Measurements from ENCODE around the gene PICK1. TPM values are rescaled to one million over a fixed set of nuclear protein-coding genes. Genes with fewer than 3 reads are reported as not detected.

Gene PICK1
- total RNA-seq, result 7.4 and 7.9 TPM in 2 replicates

DNA sequence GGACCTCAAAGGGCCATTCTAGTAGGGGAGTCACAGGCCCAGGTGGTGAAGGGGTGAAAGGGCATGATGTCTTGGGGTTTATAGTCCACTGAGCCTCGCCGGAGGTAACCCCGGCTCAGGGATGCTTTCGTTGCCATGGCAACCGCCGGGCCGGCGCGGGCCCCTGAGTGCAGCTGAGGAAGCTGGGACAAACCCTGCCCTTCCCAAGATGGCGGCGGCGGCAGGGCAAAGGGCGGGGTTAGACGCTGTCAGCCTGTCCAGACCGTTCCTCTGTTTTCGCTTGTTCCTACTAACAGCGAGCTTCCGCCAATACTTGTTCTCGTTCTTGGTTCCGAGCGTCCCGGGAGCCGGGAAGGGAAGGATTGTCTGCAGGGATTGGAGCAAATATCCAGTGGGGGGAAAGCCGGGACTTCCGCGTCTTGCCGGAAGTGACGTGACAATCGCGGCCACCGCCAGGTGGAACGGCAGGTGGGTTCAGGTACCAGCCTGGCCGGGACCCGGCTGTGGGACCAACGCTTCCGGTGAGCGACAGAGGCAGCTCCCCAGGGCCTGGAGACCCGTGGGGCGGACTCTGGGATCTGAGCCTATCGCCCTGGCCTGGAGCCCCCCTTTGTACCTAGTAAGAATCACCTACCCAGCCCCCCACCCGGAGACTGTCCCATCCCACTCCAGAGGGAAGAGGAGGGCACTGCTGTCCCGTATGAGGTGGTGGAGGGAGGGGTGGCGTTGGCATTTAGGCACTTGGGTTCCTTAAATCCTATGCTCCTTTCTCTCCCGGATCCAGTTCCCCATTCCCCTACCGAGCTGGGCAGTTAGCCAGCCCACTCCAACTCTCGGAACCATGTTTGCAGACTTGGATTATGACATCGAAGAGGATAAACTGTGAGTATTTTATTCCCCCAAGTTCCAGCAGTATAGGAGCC lies at the start of gene PICK1:
TSS of gene PICK1 (plus strand) at position 436 of the 923 bp plus-strand sequence. CDS start at position 842, 406 bp downstream.
- peak; percentile 84 for DNase-seq (ENCODE audit: low read depth in 2 of 2)

DNA sequence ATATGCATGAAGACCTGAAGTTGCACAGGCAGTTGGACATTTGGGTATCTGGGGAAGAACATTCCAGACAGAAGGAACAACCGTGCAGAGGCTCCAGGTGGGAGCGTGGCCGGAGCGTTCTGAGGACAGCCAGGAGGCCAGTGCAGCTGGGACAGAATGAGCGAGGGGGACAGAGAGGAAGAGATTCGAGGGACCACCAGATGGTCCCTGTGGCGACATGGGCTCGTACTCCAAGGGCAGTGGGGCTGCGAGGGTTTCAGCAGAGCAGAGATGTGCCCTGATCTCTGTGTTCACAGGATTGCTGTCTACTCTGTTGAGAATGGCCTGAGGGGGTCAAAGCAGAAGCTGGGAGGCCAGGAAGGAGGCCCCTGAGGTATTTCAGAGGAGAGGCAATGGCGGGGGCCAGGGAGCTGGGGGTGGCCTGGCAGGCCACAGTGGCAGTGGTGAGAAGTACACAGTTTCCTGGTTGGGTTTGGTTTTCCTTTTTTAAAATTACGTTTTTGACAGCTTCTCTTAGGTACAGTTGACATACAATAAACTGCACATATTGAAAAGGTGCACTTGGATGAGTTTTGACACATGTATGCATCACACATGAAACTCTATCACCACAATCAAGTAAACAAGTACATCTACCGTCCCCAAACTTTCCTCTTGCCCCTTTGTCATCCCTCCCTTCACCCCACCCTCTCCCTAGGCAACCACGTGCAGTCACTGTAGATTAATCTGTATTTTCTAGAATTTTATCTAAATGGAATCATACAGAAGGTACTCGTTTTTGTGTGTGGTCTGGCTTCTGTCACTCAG lies 48.0 kb upstream of the PICK1 start:
- DNase-seq (ENCODE audit: low read depth in 2 of 2), result no peak

DNA sequence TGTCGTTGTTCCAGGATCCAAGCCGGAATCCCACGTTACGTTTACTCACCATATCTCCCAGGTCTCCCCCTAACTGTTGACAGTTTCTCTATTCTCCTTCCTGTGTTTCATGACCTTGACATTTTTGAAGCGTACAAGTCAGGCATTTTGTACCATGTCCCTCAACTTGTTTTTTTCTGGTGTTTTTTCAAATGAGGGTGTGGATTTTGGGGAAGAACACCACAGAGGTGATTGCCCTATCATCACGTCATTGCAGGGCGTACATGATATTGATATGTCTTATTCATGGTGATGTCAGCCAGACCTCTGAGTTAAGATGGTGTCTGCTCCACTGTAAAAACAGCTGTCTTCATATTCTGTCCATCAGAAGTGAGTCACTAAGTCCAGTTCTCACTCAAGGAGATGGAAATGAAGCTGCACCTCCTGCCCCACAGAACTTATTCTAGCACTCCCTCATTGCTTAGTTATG lies 44.6 kb upstream of the PICK1 start:
- DNase-seq (ENCODE audit: low read depth in 2 of 2), result peak; percentile 72 to 81

DNA sequence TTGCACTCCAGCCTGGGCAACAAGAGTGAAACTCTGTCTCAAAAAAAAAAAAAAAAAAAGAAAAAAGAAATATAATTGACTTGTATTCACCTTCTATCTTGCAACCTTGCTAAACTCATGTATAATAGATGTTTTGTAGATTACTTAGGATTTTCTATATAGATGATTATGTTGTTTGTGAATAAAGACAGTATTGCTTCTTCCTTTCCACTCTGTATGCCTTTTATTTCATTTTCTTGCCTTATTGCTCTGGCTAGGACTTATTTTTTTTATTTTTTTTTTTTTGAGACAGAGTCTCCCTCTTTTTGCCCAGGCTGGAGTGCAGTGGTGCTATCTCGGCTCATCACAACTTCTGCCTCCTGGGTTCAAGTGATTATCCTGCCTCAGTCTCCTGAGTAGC lies 43.1 kb upstream of the PICK1 start:
- DNase-seq (ENCODE audit: low read depth in 2 of 2), result no peak

DNA sequence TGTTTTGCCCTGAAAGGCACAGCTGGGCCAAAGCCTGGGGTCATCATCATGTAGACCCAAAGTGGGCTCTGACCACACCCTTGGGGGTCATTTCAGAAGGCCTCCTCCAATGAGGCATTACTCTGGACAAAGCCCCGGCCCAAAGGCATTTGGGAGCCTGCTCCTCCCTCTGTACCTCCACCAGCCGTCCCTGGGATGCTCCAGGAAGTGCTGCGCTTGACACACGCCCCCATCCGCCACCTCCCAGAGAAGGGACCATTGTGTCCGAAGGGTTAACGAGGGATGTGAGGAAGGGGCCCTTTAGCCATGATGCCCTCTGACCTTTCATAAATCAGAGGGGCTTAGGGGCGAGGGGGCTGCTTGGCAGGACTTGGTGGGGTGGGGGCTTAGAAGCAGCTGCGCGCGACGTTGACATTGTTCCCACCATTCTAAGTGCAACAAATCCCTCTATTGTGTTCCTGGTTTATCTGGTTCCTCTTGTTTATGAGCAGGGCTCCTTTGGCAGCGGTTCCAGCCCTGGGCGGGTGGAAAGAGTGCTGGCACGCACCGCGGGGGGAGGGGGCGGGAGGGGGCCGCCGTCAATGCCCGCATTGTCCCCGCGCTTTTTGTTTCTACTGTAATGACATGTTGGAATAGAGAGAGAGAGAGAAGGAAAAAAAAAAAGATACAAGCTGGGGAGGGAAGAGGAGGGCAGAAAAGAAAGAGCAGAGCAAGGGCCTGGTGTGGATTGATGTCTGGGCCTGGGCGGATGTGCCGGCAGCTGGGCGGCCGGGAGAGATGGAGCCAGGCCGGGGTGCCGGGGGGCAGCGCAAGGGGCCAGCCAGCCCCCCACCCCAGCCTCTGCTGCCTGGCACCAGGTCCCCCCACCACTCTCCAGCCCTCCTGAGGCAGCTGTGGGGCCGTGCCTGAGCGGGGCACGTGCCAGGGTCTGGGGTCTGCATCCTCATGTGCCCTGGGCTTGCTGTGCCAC lies 40.7 kb upstream of the PICK1 start:
- DNase-seq (ENCODE audit: low read depth in 2 of 2), result peak; percentile 57 to 93

DNA sequence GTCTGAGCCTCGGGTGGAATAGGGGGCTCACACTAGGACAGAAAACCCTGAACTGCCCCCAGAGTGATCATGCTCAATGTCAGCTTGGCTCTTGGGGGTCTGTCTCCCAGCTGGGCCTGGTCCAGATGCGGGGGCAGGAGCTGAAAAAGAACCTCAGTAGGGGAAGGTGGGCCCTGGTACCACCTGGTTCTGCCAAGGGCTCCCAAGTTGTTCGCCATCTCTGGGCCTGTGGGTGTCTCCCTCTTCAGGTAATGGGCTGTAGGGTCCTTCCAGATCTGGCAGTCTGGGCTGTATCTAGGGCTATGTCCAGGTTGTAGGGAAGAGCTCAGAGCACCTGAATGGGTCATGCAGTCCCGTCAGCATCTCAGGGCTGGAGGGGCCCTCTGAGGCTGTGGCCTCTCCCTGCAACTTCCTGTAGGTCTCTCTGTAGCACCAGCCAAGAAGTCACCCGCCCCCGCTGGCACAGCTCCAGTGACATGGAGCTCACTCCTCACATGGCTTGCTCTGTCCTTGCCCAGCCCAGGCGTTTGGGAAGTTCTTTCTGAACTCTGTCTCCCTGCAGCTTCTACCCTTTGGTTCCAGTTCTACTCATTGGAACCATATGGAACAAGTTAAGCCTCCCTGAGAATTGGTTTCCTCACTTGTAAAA lies 39.8 kb upstream of the PICK1 start:
- peak; percentile 42 to 57 for DNase-seq (ENCODE audit: low read depth in 2 of 2)

DNA sequence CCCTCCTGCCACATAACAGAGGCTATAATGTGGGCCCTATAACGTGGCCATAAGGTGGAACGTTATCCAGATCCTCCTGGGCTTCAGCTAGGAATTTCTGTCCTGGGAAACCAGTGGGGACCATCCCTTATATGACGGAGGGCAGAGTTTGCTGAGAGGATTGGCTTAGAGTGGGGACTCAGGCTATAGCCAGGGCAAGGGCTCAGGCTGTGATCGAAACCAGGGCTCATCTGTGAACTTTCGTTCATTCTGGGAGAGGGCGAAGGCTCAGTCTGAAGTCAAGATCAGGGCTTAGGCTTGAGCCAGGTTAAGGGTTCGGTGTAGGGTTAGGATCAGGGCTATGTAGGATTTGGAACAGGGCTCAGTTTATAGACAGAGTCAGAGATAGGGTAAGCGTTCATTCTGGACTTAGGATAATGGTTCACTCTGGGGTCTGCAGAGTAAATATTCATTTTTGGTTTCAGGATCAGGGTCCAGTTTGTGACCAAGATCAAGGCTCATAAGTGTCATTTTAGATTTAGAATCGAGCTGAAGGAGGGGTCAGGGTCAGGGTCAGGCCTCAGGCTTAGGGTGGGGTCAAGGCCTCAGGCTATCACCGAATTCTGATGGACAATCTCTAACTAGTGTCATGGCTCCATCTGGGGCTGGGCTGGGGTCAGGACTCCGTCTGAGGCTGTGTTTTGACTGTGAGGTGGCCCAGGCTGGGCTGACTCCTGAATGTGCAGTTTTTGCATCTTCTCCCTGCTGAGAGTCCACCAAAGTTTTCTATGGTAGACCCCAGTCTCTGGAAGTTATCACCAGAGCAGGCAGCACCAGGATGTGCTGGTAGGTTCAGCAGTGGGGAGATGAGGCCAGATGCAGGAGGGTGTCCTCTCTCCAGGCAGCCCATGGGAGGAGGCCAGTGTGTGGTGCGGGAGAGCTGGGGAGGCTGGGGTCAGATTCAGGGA lies 39.0 kb upstream of the PICK1 start:
- no peak for DNase-seq (ENCODE audit: low read depth in 2 of 2)

DNA sequence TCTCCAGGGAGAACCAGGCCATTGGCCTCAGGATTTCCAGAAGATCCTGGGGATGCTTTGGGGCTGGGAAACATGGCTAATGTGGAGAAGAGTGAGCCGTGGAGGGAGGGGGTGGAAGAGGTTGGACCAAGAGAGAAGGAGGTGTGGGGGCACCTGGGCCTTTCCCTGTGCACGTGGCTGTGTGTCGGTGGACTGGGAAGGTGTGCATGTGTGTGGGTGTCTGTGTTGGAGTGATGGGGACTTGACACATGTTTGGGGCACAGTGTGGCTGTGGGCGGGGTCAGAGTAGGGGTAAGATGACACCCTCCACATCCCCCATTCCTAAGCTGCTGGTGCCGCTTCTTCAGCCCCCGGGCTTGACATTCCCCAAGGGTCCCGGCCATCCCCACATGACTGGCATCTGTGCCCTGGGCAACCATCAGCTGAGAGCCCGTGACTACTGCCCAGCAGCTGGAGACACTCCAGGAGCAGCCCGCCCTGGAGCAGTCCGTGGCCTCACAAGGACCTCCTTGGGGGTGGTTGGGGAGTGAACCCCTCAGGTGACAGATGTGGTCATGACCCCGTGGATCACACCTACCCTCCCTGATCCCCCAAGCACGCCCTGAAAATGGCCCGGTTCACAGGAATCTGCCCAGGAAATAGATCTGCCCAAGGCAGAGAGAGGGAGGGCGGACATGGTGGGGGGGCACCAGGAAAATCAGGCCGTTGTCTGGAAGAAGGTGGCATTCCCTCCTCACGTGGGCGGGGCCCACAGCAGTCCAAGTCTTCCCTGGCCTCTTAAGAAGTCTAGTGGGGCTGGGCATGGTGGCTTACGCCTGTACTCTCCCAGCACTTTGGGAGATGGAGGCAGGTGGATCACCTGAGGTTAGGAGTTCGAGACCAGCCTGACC lies 38.0 kb upstream of the PICK1 start:
- no peak for DNase-seq (ENCODE audit: low read depth in 2 of 2)

DNA sequence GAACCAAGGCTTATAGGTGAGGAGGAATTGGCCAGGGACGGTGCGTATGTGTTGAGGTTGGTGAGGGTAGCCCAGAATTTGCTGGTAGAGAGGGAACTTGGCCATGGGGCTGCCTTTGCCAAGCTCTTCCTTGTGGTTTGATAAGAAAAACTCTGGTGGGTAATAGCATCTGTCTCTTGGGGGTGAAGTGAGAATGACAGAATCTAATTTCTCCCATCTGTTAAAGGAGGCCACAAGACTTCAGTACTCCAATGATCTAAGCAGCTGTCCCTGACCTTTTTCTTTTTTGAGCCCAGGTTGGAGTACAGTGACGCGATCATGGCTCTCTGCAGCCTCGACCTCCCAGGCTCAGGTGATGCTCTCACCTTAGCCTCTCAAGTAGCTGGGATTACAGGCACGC lies 36.0 kb upstream of the PICK1 start:
- no peak for DNase-seq (ENCODE audit: low read depth in 2 of 2)

DNA sequence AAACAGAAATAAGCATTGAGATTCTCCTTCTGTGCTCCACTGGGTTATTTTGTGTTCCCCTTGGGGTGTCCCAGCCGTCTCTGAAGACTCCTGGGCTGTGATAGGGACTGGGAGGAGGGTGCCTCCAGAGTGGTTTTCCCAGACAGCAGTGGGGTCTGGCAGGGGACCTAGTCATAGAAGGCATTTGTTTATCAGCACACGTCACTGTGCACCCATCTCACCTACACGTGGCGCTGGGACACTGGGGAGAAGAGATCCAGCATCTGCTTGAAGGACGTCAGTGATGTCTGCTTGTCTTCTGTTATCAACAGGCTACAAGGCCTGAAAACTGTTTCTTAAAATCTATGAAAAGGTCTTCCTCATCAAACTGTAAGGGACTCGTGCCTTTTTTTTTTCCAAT lies 34.2 kb upstream of the PICK1 start:
- no peak for DNase-seq (ENCODE audit: low read depth in 2 of 2)

DNA sequence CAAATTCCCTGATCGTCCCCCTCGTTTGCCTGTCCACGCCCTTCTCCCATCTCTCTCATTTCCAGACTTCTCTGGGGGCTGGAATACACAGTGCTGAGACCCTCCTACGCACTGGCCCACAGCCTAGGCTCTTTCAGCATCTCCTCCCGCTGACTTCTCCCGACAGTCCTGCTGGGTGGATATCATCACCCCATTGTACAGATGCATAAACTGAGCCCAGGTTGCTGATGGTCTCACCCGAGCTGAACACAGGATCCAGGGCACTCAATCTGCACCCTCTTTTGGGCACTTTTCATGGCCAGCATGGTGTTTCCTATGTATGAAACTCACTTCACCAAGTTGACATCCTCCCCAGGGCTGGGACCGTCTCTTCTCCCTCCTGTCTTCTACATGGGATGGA lies 31.7 kb upstream of the PICK1 start:
- DNase-seq (ENCODE audit: low read depth in 2 of 2), result no peak

DNA sequence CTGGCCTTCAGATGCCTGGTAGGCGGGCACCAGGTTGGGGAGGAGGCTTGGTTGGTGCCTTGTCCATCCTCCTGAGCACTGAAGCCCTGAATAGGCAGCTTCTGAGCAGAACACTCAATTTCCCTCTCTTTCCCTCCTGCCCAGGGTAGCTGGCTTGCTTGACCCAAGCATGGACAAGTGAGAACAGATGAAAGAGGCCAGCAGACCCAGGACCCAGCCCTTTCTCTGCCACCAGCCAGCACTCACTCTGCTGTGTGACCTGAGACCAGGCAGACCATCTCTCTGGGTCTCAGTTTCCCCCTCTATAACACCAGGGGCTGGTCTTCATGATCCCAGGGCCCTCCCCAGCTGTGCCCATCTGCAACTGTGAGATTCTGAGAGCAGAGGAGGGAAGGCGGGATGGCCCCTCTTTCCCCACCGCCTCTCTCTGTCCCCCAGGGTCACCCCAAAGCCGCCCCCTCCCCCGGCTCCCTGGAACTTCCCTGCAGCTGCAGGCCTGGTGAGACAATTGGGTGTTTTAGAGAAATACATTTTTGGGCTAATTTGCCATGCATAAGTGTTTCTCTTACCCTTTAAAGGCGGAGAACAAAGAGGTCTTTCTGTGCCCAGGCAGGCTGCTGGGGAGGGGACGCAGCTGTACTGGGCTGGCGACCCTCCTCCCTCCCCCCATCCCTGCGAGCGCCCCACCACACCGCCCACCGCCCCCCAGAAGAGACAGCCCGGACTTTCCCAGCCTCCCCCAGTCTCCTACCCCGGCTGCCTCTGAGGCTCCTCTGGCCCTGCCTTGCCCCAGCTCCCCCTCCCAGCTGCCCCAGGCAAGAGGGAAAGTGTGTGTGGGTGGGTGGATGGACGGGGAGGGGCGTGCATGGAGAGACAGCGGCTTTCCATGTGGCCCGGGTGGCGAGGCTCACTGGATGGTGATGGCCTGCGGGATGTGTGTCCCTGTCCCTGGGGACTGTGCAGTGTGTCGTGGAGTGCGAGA lies 30.8 kb upstream of the PICK1 start:
- DNase-seq (ENCODE audit: low read depth in 2 of 2), result no peak

DNA sequence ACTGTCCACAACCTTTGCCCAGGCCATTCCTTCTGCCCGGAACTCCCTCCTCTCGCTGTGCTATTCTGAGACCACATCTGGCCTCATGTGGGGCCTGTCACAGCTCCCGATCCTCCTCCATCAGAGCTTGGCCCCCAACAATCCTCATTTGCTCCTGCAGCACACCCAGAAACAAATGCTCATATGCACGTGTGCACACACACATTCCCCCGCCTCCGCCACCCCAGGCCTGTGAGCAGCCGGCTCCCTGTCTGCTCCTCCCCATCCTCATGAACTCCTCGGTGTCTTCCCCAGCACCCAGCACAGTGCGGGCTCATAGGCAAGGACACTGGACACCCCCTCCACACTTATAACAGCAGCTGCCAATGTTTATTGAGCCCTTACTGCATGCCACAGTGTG lies 29.7 kb upstream of the PICK1 start:
- no peak for DNase-seq (ENCODE audit: low read depth in 2 of 2)

DNA sequence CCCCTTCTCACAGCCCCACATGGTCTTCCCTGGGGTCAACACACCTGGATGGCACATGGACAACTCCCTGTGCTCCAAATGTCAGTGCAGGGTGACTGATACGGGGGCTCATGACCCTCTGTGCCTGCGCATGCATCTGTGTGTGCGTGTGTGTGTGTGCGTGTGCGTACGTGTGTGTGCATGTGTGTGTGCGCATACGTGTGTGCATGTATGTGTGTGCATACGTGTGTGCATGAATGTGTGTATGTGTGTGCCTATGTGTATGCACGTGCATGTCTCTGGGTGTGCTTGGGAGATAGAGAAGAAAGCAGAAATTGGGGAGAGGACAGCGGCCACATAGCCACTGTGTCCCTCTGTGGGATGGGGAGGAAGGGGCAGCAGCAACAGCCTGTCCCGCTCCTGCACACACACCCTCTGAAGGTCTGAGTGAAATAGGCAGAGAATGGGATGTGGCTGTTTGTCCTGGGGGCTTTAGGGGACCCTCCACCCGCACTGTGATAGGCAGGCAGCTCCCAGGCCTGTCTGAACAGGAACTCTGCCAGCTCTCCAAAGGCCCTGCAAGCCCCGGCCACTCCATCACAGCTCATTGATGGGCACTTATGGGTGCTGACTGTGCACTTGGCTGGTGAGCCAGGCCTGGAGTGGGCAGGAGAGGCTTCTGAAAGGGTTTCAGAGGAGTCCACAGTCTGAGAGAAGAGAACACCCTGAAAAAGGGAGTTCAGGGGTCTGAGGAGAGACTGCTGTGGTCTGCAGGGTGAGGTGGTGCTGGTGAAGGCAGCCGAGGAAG lies 28.7 kb upstream of the PICK1 start:
- no peak for DNase-seq (ENCODE audit: low read depth in 2 of 2)

DNA sequence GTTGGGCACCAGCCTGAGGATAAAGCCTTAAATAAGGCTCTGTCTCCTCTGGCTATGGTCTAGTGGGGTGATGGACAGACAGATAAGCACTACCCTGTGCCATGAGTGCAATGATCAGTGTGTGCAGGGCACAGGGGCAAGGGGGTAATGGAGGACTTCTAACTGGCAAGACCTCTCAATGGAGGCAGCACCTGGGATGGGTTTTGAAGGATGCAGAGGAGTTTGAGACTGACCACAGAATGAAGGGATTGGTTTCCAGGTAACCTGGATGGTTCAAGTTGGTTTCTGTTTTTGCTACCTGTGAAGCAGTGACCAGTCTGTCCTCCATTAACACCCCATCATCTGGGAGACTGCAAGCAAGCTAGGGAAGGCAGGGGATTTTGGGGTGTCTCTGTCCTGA lies 27.8 kb upstream of the PICK1 start:
- DNase-seq (ENCODE audit: low read depth in 2 of 2), result no peak

DNA sequence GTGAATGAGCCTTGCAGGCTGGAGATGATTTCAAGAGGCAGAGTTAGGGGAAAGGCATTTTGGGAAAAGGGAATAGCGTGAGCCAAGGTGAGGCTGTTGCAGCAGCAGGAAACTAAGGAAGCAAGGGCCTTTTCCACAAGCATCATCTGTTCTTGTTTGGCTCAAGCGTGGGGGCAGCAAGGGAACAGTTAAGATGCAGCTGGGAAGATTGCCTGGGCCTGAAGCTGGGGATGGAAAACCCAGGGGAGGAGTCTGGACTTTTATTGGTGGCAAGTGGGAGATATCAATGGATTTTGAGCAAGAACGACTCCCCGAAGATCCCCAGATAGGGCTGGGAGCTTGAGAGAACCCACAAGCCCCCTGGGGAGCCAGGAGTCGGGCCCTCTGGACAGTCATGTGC lies 27.3 kb upstream of the PICK1 start:
- no peak for DNase-seq (ENCODE audit: low read depth in 2 of 2)
